HG03159 (cell line): ENCODE measurements around the gene CD9.
"Not testable (repeated sequence)": the region's sequence is repeated elsewhere in the genome, so short reads cannot be mapped to it uniquely, and the experiment has no call there.

Source experiments
- ATAC-seq: cut with Tn5 transposase; IDR thresholded peaks from one replicate; pipeline ENCODE4 v1.9.1; 2021; ENCODE audit warnings: mild to moderate bottlenecking, moderate library complexity; ENCODE audit not compliant: unreplicated experiment

Gene CD9

GRCh38 chr12:6198556-6198955 is 1.6 kb upstream of the CD9 start:
- ATAC-seq = no peak

GRCh38 chr12:6198985-6199530 is 1.1 kb upstream of the CD9 start:
- ATAC-seq = no peak

GRCh38 chr12:6199531-6200255 is 507 bp upstream of the CD9 start:
- no peak for ATAC-seq

GRCh38 chr12:6201213-6201608 is 1.0 kb downstream of the CD9 start:
- no peak for ATAC-seq

- ATAC-seq = no peak
Measured at GRCh38 chr12:6201826-6202225, 1.6 kb downstream of the CD9 start.

- no peak for ATAC-seq
Measured at GRCh38 chr12:6202304-6202703, 2.1 kb downstream of the CD9 start.

- ATAC-seq = no peak
Measured at GRCh38 chr12:6202846-6203245, 2.6 kb downstream of the CD9 start.

- no peak for ATAC-seq
Measured at GRCh38 chr12:6203601-6204000, 3.4 kb downstream of the CD9 start.

GRCh38 chr12:6204533-6205143 is 4.4 kb downstream of the CD9 start:
- ATAC-seq = no peak

GRCh38 chr12:6205144-6205539 is 4.9 kb downstream of the CD9 start:
- ATAC-seq = no peak

GRCh38 chr12:6205761-6206160 is 5.6 kb downstream of the CD9 start:
- ATAC-seq = no peak

- ATAC-seq = no peak
Measured at GRCh38 chr12:6206327-6206726, 6.1 kb downstream of the CD9 start.

- no peak for ATAC-seq
Measured at GRCh38 chr12:6207259-6207925, 7.2 kb downstream of the CD9 start.

- no peak for ATAC-seq
Measured at GRCh38 chr12:6208130-6208529, 7.9 kb downstream of the CD9 start.

GRCh38 chr12:6209428-6209827 is 9.2 kb downstream of the CD9 start:
- not testable (repeated sequence) for ATAC-seq

GRCh38 chr12:6211421-6211869 is 11.2 kb downstream of the CD9 start:
- ATAC-seq = no peak

- ATAC-seq = no peak
Measured at GRCh38 chr12:6212086-6212485, 11.9 kb downstream of the CD9 start.

GRCh38 chr12:6213969-6214368 is 13.8 kb downstream of the CD9 start:
- no peak for ATAC-seq

- no peak for ATAC-seq
Measured at GRCh38 chr12:6214633-6215032, 14.4 kb downstream of the CD9 start.

- no peak for ATAC-seq
Measured at GRCh38 chr12:6215120-6215807, 15.1 kb downstream of the CD9 start.

GRCh38 chr12:6215932-6216494 is 15.8 kb downstream of the CD9 start:
- no peak for ATAC-seq
